Astrocyte (in vitro differentiated cells and primary cell): Measurements from ENCODE around the gene OPCML. TPM values are rescaled to one million over a fixed set of nuclear protein-coding genes. Genes with fewer than 3 reads are reported as not detected.
A peak's percentile ranks its signal among the peaks of the same experiment; 100 is the strongest.

Source experiments
- DNase-seq: peaks from one replicate; pipeline ENCODE4 v3.0.0-alpha.2; 2010; ENCODE audit warnings: low read depth
- FAIRE-seq: peaks from 2 replicates; lab custom pipeline; 2011; peaks lifted over from hg19 to GRCh38; lab: Jason Lieb, UNC
- H2AFZ ChIP-seq: 2 replicates; pipeline ENCODE4 v1.6.0; 2012; ENCODE audit warnings: low read depth, low read length, inconsistent platforms
- H3K27ac ChIP-seq: 2 replicates; pipeline ENCODE4 v1.5.1; 2011; ENCODE audit warnings: low read depth, low read length, inconsistent platforms
- H3K27me3 ChIP-seq: 2 replicates; pipeline ENCODE4 v1.6.0; 2011; ENCODE audit warnings: low read length, inconsistent platforms; ENCODE audit not compliant: insufficient read depth
- H3K36me3 ChIP-seq: 2 replicates; pipeline ENCODE4 v1.5.1; 2011; ENCODE audit warnings: low read length, inconsistent platforms; ENCODE audit not compliant: insufficient read depth
- H3K4me1 ChIP-seq: 2 replicates; pipeline ENCODE4 v1.5.1; 2011; ENCODE audit warnings: low read length, inconsistent platforms; ENCODE audit not compliant: insufficient read depth
- H3K4me2 ChIP-seq: 2 replicates; pipeline ENCODE4 v1.6.0; 2012; ENCODE audit warnings: low read length, inconsistent platforms
- H3K4me3 ChIP-seq: 2 replicates; pipeline ENCODE4 v1.5.1; 2011; ENCODE audit warnings: low read depth, mild to moderate bottlenecking, low read length, inconsistent platforms; ENCODE audit not compliant: insufficient read depth
- H3K79me2 ChIP-seq: 2 replicates; pipeline ENCODE4 v1.6.0; 2012; ENCODE audit warnings: mild to moderate bottlenecking, low read length, inconsistent platforms; ENCODE audit not compliant: insufficient read depth
- H3K9ac ChIP-seq: 2 replicates; pipeline ENCODE4 v1.6.0; 2012; ENCODE audit warnings: mild to moderate bottlenecking, low read length, inconsistent platforms
- H3K9me3 ChIP-seq: 2 replicates; pipeline ENCODE4 v1.5.1; 2012; ENCODE audit warnings: low read depth, mild to moderate bottlenecking, low read length, inconsistent platforms; ENCODE audit not compliant: insufficient read depth
- H4K20me1 ChIP-seq: 2 replicates; pipeline ENCODE4 v1.6.0; 2012; ENCODE audit warnings: low read length, inconsistent platforms; ENCODE audit not compliant: insufficient read depth
- H3K27ac Mint-ChIP-seq: one replicate; pipeline ENCODE4 v1.8.0; 2021; ENCODE audit warnings: mild to moderate bottlenecking, mixed read lengths; ENCODE audit not compliant: unreplicated experiment
- H3K27me3 Mint-ChIP-seq: one replicate; pipeline ENCODE4 v1.8.0; 2021; ENCODE audit warnings: low read depth, mixed read lengths; ENCODE audit not compliant: unreplicated experiment
- H3K36me3 Mint-ChIP-seq: one replicate; pipeline ENCODE4 v1.8.0; 2021; ENCODE audit warnings: low read depth, mixed read lengths; ENCODE audit not compliant: unreplicated experiment
- H3K4me1 Mint-ChIP-seq: one replicate; pipeline ENCODE4 v1.8.0; 2021; ENCODE audit warnings: low read depth, mixed read lengths; ENCODE audit not compliant: unreplicated experiment
- H3K4me3 Mint-ChIP-seq: one replicate; pipeline ENCODE4 v1.8.0; 2021; ENCODE audit warnings: mild to moderate bottlenecking, moderate library complexity, mixed read lengths; ENCODE audit not compliant: unreplicated experiment
- H3K9me3 Mint-ChIP-seq: one replicate; pipeline ENCODE4 v1.8.0; 2021; ENCODE audit warnings: mild to moderate bottlenecking, mixed read lengths; ENCODE audit not compliant: unreplicated experiment
- CTCF ChIP-seq: IDR thresholded peaks from 2 replicates; pipeline ENCODE4 v1.5.1; 2011; ENCODE audit warnings: low read depth, mild to moderate bottlenecking, inconsistent platforms, low read length, moderate library complexity; ENCODE audit not compliant: insufficient read depth
- EZH2 ChIP-seq: IDR thresholded peaks from 2 replicates; pipeline ENCODE4 v1.6.1; 2012; ENCODE audit warnings: mild to moderate bottlenecking, low read length, inconsistent platforms; ENCODE audit not compliant: insufficient read depth
- total RNA-seq: library from RNA; stranded (reverse); gene quantifications from 2 replicates; pipeline ENCODE4 v1.2.1, GENCODE V29; 2021

OPCML gene
- total RNA-seq, 1 donor from 2014 or later = 7.9 TPM

GRCh38 chr11:132981131-132981956 is 551.0 kb downstream of the OPCML start:
- H3K79me2 ChIP-seq = no peaks in the 10 kb centered on the region
- no peak overlapping the region for H2AFZ ChIP-seq
- Mint-ChIP-seq H3K4me1 (peaks cover 5% of the 10 kb centered on the region), H3K27ac (peak overlapping the region; percentile 21), H3K36me3 (no peaks in the 10 kb centered on the region), H3K27me3 (no peaks in the 10 kb centered on the region), H3K9me3 (no peaks in the 10 kb centered on the region), H3K4me3 (no peak overlapping the region)
- H4K20me1 ChIP-seq = no peaks in the 10 kb centered on the region
- no peaks in the 10 kb centered on the region for H3K9me3 ChIP-seq
- TF ChIP-seq EZH2 (no peak), CTCF (no peak)
- no peaks in the 10 kb centered on the region for H3K36me3 ChIP-seq
- peak; percentile 37 for FAIRE-seq
- H3K9ac ChIP-seq = no peak overlapping the region
- H3K4me2 ChIP-seq = no peak overlapping the region
- no peak overlapping the region for H3K27ac ChIP-seq
- no peaks in the 10 kb centered on the region for H3K27me3 ChIP-seq
- no peak overlapping the region for H3K4me3 ChIP-seq
- DNase-seq = peak; percentile 59
- no peaks in the 10 kb centered on the region for H3K4me1 ChIP-seq

GRCh38 chr11:132980670-132981069 is 551.6 kb downstream of the OPCML start:
- FAIRE-seq = no peak
- Mint-ChIP-seq H3K9me3 (no peaks in the 10 kb centered on the region), H3K27me3 (no peaks in the 10 kb centered on the region), H3K4me3 (no peak overlapping the region), H3K36me3 (no peaks in the 10 kb centered on the region), H3K4me1 (peaks cover 5% of the 10 kb centered on the region), H3K27ac (no peak overlapping the region)
- TF ChIP-seq CTCF = no peak
- no peak for TF ChIP-seq EZH2
- no peak overlapping the region for H3K4me2 ChIP-seq
- H3K27me3 ChIP-seq = no peaks in the 10 kb centered on the region
- no peak overlapping the region for H3K27ac ChIP-seq
- no peak for DNase-seq
- no peaks in the 10 kb centered on the region for H4K20me1 ChIP-seq
- no peaks in the 10 kb centered on the region for H3K9me3 ChIP-seq
- no peaks in the 10 kb centered on the region for H3K36me3 ChIP-seq
- H3K4me3 ChIP-seq = no peak overlapping the region
- no peak overlapping the region for H3K9ac ChIP-seq
- H3K79me2 ChIP-seq = no peaks in the 10 kb centered on the region
- no peaks in the 10 kb centered on the region for H3K4me1 ChIP-seq
- H2AFZ ChIP-seq = no peak overlapping the region

- H4K20me1 ChIP-seq = no peaks in the 10 kb centered on the region
- no peaks in the 10 kb centered on the region for H3K9me3 Mint-ChIP-seq
- no peak for FAIRE-seq
- H3K4me3 ChIP-seq = no peak overlapping the region
- no peaks in the 10 kb centered on the region for H3K27me3 ChIP-seq
- H3K9ac ChIP-seq = no peak overlapping the region
- no peaks in the 10 kb centered on the region for H3K9me3 ChIP-seq
- H3K36me3 ChIP-seq = no peaks in the 10 kb centered on the region
- no peak overlapping the region for H2AFZ ChIP-seq
- peaks cover 5% of the 10 kb centered on the region for H3K4me1 Mint-ChIP-seq
- H3K4me1 ChIP-seq = no peaks in the 10 kb centered on the region
- no peaks in the 10 kb centered on the region for H3K36me3 Mint-ChIP-seq
- H3K27ac Mint-ChIP-seq = no peak overlapping the region
- H3K4me3 Mint-ChIP-seq = no peak overlapping the region
- TF ChIP-seq CTCF = no peak
- no peak for TF ChIP-seq EZH2
- no peaks in the 10 kb centered on the region for H3K27me3 Mint-ChIP-seq
- H3K4me2 ChIP-seq = no peak overlapping the region
- H3K27ac ChIP-seq = no peak overlapping the region
- H3K79me2 ChIP-seq = no peaks in the 10 kb centered on the region
- DNase-seq = no peak
Measured at GRCh38 chr11:132977746-132978145, 554.6 kb downstream of the OPCML start.
